Activated naive CD4-positive, alpha-beta T cell treated with anti-CD3 and anti-CD28 coated beads, Interleukin-2, amount 10 ng/mL, durations not matched to agents 7 days and 5 days (primary cell): ENCODE data around the gene LUC7L2.

ENCODE experiments used
- CTCF ChIA-PET: fragments of 350-600 bp; sonication (Branson Sonifier 250); formaldehyde crosslinking; loops from one replicate; lab custom pipeline; 2021; ENCODE audit warnings: antibody characterized with exemption; lab: Charles Lee
- DNase-seq: peaks from one replicate; pipeline ENCODE4 v3.0.0-alpha.2; 2020
- H3K27ac Mint-ChIP-seq: one replicate; pipeline ENCODE4 v1.8.0; 2021; ENCODE audit warnings: mild to moderate bottlenecking, moderate library complexity, mixed read lengths
- H3K27me3 Mint-ChIP-seq: one replicate; pipeline ENCODE4 v1.8.0; 2021; ENCODE audit warnings: mild to moderate bottlenecking, mixed read lengths
- H3K36me3 Mint-ChIP-seq: one replicate; pipeline ENCODE4 v1.8.0; 2021; ENCODE audit warnings: mixed read lengths
- H3K4me1 Mint-ChIP-seq: one replicate; pipeline ENCODE4 v1.8.0; 2021; ENCODE audit warnings: mixed read lengths
- H3K4me3 Mint-ChIP-seq: one replicate; pipeline ENCODE4 v1.8.0; 2021; ENCODE audit warnings: mild to moderate bottlenecking, moderate library complexity, mixed read lengths
- H3K9me3 Mint-ChIP-seq: one replicate; pipeline ENCODE4 v1.8.0; 2021; ENCODE audit warnings: mixed read lengths

Gene LUC7L2

GRCh38 chr7:139362302-139362701, 2.6 kb downstream of the LUC7L2 start:
- Mint-ChIP-seq H3K4me3 (no peak overlapping the region), H3K9me3 (no peaks in the 10 kb centered on the region), H3K36me3 (peaks cover 28% of the 10 kb centered on the region), H3K4me1 (peaks cover 50% of the 10 kb centered on the region), H3K27me3 (no peaks in the 10 kb centered on the region), H3K27ac (no peak overlapping the region)
- DNase-seq: no peak
- CTCF ChIA-PET: no interaction called here

DNA sequence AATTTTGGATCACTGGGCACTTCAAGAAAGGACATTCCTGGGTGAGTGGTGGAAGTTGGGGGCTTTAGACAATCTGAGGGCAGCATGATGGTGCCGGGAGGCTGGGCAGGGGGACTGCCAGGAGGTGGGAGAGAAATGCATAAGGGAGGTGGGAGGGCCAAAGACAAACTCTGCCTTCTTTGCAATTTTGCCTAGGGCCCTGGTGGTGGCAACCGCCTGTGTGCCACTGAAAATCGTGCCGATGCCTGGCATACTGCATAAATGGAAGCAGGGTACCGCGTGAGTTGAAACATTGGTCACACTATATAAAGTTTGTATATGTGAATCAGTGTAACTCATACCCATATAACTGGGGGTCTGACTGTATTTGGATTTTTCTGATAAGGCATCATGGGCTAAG, 3.3 kb downstream of the LUC7L2 start:
- peaks cover 34% of the 10 kb centered on the region for H3K36me3 Mint-ChIP-seq
- no peak overlapping the region for H3K4me3 Mint-ChIP-seq
- H3K4me1 Mint-ChIP-seq: peaks cover 51% of the 10 kb centered on the region
- H3K27me3 Mint-ChIP-seq: no peaks in the 10 kb centered on the region
- no peaks in the 10 kb centered on the region for H3K9me3 Mint-ChIP-seq
- no peak for DNase-seq
- CTCF ChIA-PET: interaction anchor here (1.0 kb wide), 1 partner anchor 10 kb away, joined by 6 read pairs; no protein-coding TSS in a partner anchor
- H3K27ac Mint-ChIP-seq: no peak overlapping the region

- Mint-ChIP-seq H3K4me3 (no peak overlapping the region), H3K27ac (no peak overlapping the region), H3K36me3 (peaks cover 40% of the 10 kb centered on the region), H3K4me1 (peaks cover 58% of the 10 kb centered on the region), H3K27me3 (no peaks in the 10 kb centered on the region), H3K9me3 (no peaks in the 10 kb centered on the region)
- no peak for DNase-seq
- CTCF ChIA-PET: interaction anchor here (1.8 kb wide), 1 partner anchor 70 kb away, joined by 4 read pairs; no protein-coding TSS in a partner anchor
Measured at GRCh38 chr7:139365336-139365735, 5.6 kb downstream of the LUC7L2 start.

DNA sequence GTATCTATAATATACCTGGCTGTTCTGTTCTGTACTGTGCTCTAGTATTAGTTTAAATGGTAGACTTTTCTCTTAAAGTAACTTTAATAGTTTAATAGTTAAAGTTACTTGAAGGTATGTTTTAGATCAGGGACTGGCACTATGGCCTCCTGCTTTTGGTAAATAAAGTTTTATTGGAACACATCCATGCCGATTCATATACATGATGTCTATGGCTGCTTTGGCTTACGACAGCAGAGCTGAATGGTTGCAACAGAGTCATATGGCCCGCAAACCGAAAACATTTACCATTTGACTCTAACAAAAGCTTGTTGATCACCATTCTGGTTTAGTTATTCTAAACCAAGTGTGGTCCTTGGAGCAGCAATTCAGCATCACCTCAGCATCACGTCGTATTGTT, 6.7 kb downstream of the LUC7L2 start:
- CTCF ChIA-PET: interaction anchor here (1.8 kb wide), 1 partner anchor 69 kb away, joined by 4 read pairs; no protein-coding TSS in a partner anchor
- DNase-seq: no peak
- H3K27me3 Mint-ChIP-seq: no peaks in the 10 kb centered on the region
- peaks cover 65% of the 10 kb centered on the region for H3K4me1 Mint-ChIP-seq
- no peak overlapping the region for H3K4me3 Mint-ChIP-seq
- H3K36me3 Mint-ChIP-seq: peaks cover 41% of the 10 kb centered on the region
- H3K9me3 Mint-ChIP-seq: no peaks in the 10 kb centered on the region
- no peak overlapping the region for H3K27ac Mint-ChIP-seq

DNA sequence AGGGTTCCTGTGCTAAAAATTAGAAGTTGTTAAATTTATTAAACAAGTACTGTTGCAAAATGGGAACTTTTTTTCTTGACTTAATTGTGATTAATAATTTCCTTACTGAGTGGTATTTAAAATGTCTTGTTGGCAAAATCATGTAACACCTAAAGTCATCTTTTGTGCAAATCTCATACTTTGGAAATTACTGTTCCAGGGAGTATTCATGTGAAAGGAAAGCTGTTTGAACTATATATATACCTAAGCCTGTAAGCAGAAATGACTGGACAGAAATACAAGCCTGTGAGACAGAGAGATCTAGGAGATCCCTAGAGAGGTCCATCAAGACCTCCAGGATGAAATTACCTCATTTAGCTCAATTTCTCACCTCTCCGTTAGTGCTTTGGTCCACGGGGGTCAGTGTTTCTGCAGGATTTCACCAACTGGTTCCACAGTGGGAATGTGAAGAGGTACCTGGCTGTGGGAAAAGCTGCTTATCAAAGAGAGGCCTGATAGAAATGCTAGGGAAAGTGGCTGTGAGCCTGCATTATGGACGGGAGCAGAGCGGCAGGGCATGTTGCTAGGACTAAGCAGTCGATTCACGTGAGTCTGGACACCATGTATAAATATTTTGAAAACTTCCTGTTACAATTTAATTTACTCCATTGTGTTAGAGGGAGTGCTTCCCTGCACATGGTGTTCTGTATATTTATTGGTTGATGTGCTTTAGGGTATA, 7.9 kb downstream of the LUC7L2 start:
- Mint-ChIP-seq H3K36me3 (peaks cover 39% of the 10 kb centered on the region), H3K27ac (no peak overlapping the region), H3K9me3 (no peaks in the 10 kb centered on the region), H3K4me1 (peaks cover 57% of the 10 kb centered on the region), H3K27me3 (no peaks in the 10 kb centered on the region), H3K4me3 (no peak overlapping the region)
- CTCF ChIA-PET: no interaction called here
- DNase-seq: no peak

- DNase-seq: no peak
- no peak overlapping the region for H3K27ac Mint-ChIP-seq
- H3K4me3 Mint-ChIP-seq: no peak overlapping the region
- peaks cover 41% of the 10 kb centered on the region for H3K4me1 Mint-ChIP-seq
- H3K27me3 Mint-ChIP-seq: no peaks in the 10 kb centered on the region
- no peaks in the 10 kb centered on the region for H3K9me3 Mint-ChIP-seq
- CTCF ChIA-PET: no interaction called here
- H3K36me3 Mint-ChIP-seq: peaks cover 30% of the 10 kb centered on the region
Measured at GRCh38 chr7:139370301-139370942, 10.7 kb downstream of the LUC7L2 start.

- peaks cover 38% of the 10 kb centered on the region for H3K4me1 Mint-ChIP-seq
- H3K9me3 Mint-ChIP-seq: no peaks in the 10 kb centered on the region
- no peak overlapping the region for H3K27ac Mint-ChIP-seq
- no peak overlapping the region for H3K4me3 Mint-ChIP-seq
- H3K27me3 Mint-ChIP-seq: no peaks in the 10 kb centered on the region
- CTCF ChIA-PET: no interaction called here
- no peak for DNase-seq
- H3K36me3 Mint-ChIP-seq: peaks cover 32% of the 10 kb centered on the region
Measured at GRCh38 chr7:139370943-139371313, 11.2 kb downstream of the LUC7L2 start.

DNA sequence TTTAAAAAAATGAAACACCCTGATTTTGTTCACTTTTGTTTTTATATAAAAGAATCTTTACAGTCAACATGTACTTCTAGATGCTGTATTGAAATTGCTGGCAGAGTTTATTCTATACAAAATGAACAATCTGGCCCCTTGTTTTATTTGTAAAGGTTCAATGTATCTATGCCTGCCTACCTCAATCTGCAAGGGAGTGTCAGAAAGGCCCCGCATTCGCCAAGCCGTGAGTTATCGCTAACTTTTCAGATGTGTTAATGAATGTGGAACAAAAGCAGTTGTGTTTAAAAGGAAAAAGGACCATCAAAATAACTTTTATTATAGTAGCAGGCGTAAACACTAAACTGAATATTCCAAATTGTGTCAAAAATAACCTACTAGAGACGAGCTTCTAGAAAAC, 14.6 kb downstream of the LUC7L2 start:
- DNase-seq: no peak
- no peaks in the 10 kb centered on the region for H3K27me3 Mint-ChIP-seq
- no peaks in the 10 kb centered on the region for H3K9me3 Mint-ChIP-seq
- CTCF ChIA-PET: no interaction called here
- peaks cover 34% of the 10 kb centered on the region for H3K36me3 Mint-ChIP-seq
- peaks cover 24% of the 10 kb centered on the region for H3K4me1 Mint-ChIP-seq
- no peak overlapping the region for H3K4me3 Mint-ChIP-seq
- H3K27ac Mint-ChIP-seq: no peak overlapping the region

GRCh38 chr7:139382439-139382838, 22.7 kb downstream of the LUC7L2 start:
- Mint-ChIP-seq H3K36me3 (peaks cover 22% of the 10 kb centered on the region), H3K27me3 (no peaks in the 10 kb centered on the region), H3K4me1 (no peaks in the 10 kb centered on the region), H3K9me3 (no peaks in the 10 kb centered on the region), H3K4me3 (no peak overlapping the region), H3K27ac (no peak overlapping the region)
- CTCF ChIA-PET: no interaction called here
- DNase-seq: no peak

GRCh38 chr7:139384611-139385010, 24.9 kb downstream of the LUC7L2 start:
- H3K36me3 Mint-ChIP-seq: peaks cover 31% of the 10 kb centered on the region

GRCh38 chr7:139387594-139387993, 27.9 kb downstream of the LUC7L2 start:
- CTCF ChIA-PET: no interaction called here
- DNase-seq: no peak
- Mint-ChIP-seq H3K27ac (peak overlapping the region; percentile 69), H3K9me3 (no peaks in the 10 kb centered on the region), H3K36me3 (peaks cover 35% of the 10 kb centered on the region), H3K4me3 (no peak overlapping the region), H3K27me3 (no peaks in the 10 kb centered on the region), H3K4me1 (peaks cover 4% of the 10 kb centered on the region)

More at GRCh38 chr7:139384611-139385010, 24.9 kb downstream of the LUC7L2 start:
- Mint-ChIP-seq H3K27me3 (no peaks in the 10 kb centered on the region), H3K4me1 (no peaks in the 10 kb centered on the region), H3K27ac (no peak overlapping the region), H3K4me3 (no peak overlapping the region), H3K9me3 (no peaks in the 10 kb centered on the region)
- DNase-seq: no peak
- CTCF ChIA-PET: no interaction called here

DNA sequence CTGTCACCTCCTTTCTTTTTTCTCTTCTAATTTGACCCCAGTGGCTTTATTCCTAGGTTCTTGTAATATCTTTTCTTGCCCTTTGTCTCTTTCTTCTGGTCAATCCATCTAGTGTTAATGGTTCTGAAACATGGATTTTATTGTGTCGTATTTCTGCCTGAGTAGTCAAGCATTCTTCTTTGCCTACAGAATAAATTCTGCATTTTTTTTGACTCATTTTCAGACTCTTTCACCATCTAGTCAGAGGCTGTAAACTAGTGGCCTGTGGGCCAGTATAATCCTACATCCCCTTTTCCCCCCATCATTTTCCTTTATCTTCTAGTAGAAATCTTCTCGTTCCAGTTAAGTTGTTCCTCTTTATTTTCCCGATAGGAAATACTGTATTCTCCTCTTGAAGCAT, 29.4 kb downstream of the LUC7L2 start:
- Mint-ChIP-seq H3K4me3 (no peak overlapping the region), H3K36me3 (peaks cover 38% of the 10 kb centered on the region), H3K27ac (no peak overlapping the region), H3K9me3 (no peaks in the 10 kb centered on the region), H3K27me3 (no peaks in the 10 kb centered on the region), H3K4me1 (peaks cover 12% of the 10 kb centered on the region)
- CTCF ChIA-PET: no interaction called here
- no peak for DNase-seq

GRCh38 chr7:139389774-139390173, 30.1 kb downstream of the LUC7L2 start:
- no peaks in the 10 kb centered on the region for H3K9me3 Mint-ChIP-seq
- CTCF ChIA-PET: no interaction called here
- DNase-seq: no peak
- H3K27me3 Mint-ChIP-seq: no peaks in the 10 kb centered on the region
- H3K4me1 Mint-ChIP-seq: peaks cover 19% of the 10 kb centered on the region
- peaks cover 43% of the 10 kb centered on the region for H3K36me3 Mint-ChIP-seq
- no peak overlapping the region for H3K27ac Mint-ChIP-seq
- H3K4me3 Mint-ChIP-seq: no peak overlapping the region

DNA sequence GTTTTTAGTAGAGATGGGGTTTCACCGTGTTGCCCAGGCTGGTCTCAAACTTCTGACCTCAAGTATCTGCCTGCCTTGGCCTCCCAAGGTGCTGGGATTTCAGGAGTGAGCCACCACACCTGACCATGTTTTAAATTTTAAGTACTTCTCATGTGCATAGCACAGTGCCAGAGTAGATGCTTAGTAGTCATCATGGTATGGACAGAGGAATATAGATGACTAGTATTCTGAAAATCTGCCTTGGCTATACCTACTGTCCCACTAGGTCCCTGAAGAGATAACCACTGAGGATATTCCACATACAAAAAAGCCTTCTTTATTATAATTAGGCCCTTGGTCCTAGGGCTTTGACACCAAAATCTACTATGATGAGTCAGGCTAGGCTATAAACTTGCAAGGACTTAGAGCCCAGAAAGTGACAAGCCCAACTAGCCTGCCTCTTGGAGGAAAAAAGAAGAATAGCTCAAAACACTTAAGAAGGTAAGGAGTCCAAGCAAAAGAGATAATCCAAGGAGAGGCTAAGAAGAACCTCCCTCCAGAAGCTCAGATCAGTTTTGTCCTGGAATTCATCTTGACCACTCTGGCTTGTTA, 34.0 kb downstream of the LUC7L2 start:
- H3K9me3 Mint-ChIP-seq: no peaks in the 10 kb centered on the region
- DNase-seq: no peak
- peaks cover 51% of the 10 kb centered on the region for H3K36me3 Mint-ChIP-seq
- no peaks in the 10 kb centered on the region for H3K27me3 Mint-ChIP-seq
- CTCF ChIA-PET: interaction anchor here (1.1 to 1.5 kb wide), 2 partner anchors 41 to 55 kb away, joined by 3 to 6 read pairs; no protein-coding TSS in a partner anchor
- peaks cover 29% of the 10 kb centered on the region for H3K4me1 Mint-ChIP-seq
- H3K27ac Mint-ChIP-seq: peak overlapping the region; percentile 82
- H3K4me3 Mint-ChIP-seq: no peak overlapping the region
